CD14-positive monocyte (primary cell): ENCODE results near the gene ADAMTS9. TPM values are rescaled to one million over a fixed set of nuclear protein-coding genes. Genes with fewer than 3 reads are reported as not detected.

Experiments used
- DNase-seq, 3 donors: peaks; one replicate each; pipeline ENCODE4 v3.0.0-alpha.2; 2011 to 2022
- H2AFZ ChIP-seq: 2 replicates; pipeline ENCODE4 v1.6.0; 2012; ENCODE audit warnings: mild to moderate bottlenecking, low read depth, low read length, inconsistent platforms; ENCODE audit not compliant: insufficient read depth, poor library complexity, severe bottlenecking
- H3K27ac ChIP-seq, 2 donors: 1 replicate in 1 of 2; 2 replicates in 1 of 2; pipeline ENCODE4 v1.5.1; 2012 to 2013; ENCODE audit warnings: low read length in 2 of 2, control low read depth in 1 of 2, inconsistent platforms in 1 of 2, low read depth in 1 of 2, mild to moderate bottlenecking in 1 of 2
- H3K27me3 ChIP-seq, 2 donors: one replicate each; pipeline versions ENCODE4 v1.6.0 to v1.6.1; 2011 to 2013; ENCODE audit warnings: low read length in 2 of 2; ENCODE audit not compliant: control insufficient read depth in 2 of 2, insufficient read depth in 2 of 2
- H3K36me3 ChIP-seq, 2 donors: replicated peaks in 1 of 2; 1 replicate in 1 of 2; 2 replicates in 1 of 2; pipeline versions ENCODE4 v1.5.1 to v1.6.1; 2012 to 2013; ENCODE audit warnings: low read length in 2 of 2, control low read depth in 1 of 2, inconsistent platforms in 1 of 2, mild to moderate bottlenecking in 1 of 2; ENCODE audit not compliant: insufficient read depth in 2 of 2, control insufficient read depth in 1 of 2
- H3K4me1 ChIP-seq, 2 donors: 1 replicate in 1 of 2; 2 replicates in 1 of 2; pipeline versions ENCODE4 v1.5.1 to v1.6.1; 2012 to 2013; ENCODE audit warnings: low read length in 2 of 2, control low read depth in 1 of 2, inconsistent platforms in 1 of 2, mild to moderate bottlenecking in 1 of 2, moderate library complexity in 1 of 2; ENCODE audit not compliant: insufficient read depth in 2 of 2, control insufficient read depth in 1 of 2
- H3K4me2 ChIP-seq: replicated peaks from 2 replicates; pipeline ENCODE3; 2012; ENCODE audit warnings: low read length, moderate library complexity, mild to moderate bottlenecking; ENCODE audit not compliant: poor library complexity, severe bottlenecking; ENCODE audit errors: extremely low read depth
- H3K4me3 ChIP-seq, 3 experiments: fragments of 200-600 bp in 1 of 3; sonication (generic) in 1 of 3; replicated peaks in 1 of 3; 1 replicate in 2 of 3; 2 replicates in 1 of 3; pipeline ENCODE4 v1.5.1; 2011 to 2013; ENCODE audit warnings: low read length in 3 of 3, mild to moderate bottlenecking in 3 of 3, control low read depth in 2 of 3, low read depth in 2 of 3, inconsistent platforms in 1 of 3, moderate library complexity in 1 of 3
- H3K79me2 ChIP-seq: 2 replicates; pipeline ENCODE4 v1.6.0; 2012; ENCODE audit warnings: mild to moderate bottlenecking, control low read depth, inconsistent platforms, low read length, moderate library complexity; ENCODE audit not compliant: insufficient read depth
- H3K9ac ChIP-seq: 2 replicates; pipeline ENCODE4 v1.6.0; 2017; ENCODE audit warnings: low read length, mild to moderate bottlenecking; ENCODE audit not compliant: insufficient read depth, poor library complexity, severe bottlenecking
- H3K9me3 ChIP-seq, 2 donors: replicated peaks in 1 of 2; 1 replicate in 1 of 2; 2 replicates in 1 of 2; pipeline versions ENCODE4 v1.5.1 to v1.6.1; 2012 to 2013; ENCODE audit warnings: low read length in 2 of 2, control low read depth in 1 of 2; ENCODE audit not compliant: control insufficient read depth in 1 of 2, insufficient read depth in 1 of 2
- H4K20me1 ChIP-seq: 2 replicates; pipeline ENCODE4 v1.6.0; 2012; ENCODE audit warnings: mild to moderate bottlenecking, low read length, control low read depth, moderate library complexity; ENCODE audit not compliant: insufficient read depth
- H3K27ac Mint-ChIP-seq, 7 donors: one replicate each; pipeline ENCODE4 v1.8.0; 2020; ENCODE audit warnings: mild to moderate bottlenecking in 7 of 7, mixed read lengths in 7 of 7, moderate library complexity in 6 of 7, inconsistent platforms in 2 of 7
- H3K27me3 Mint-ChIP-seq, 3 donors: one replicate each; pipeline ENCODE4 v1.8.0; 2021 to 2022; ENCODE audit warnings: low read depth in 3 of 3, mild to moderate bottlenecking in 3 of 3, mixed read lengths in 3 of 3, moderate library complexity in 3 of 3, inconsistent platforms in 1 of 3
- H3K36me3 Mint-ChIP-seq, 2 donors: one replicate each; pipeline ENCODE4 v1.8.0; 2020; ENCODE audit warnings: mixed read lengths in 2 of 2, inconsistent platforms in 1 of 2, mild to moderate bottlenecking in 1 of 2
- H3K4me1 Mint-ChIP-seq: one replicate; pipeline ENCODE4 v1.8.0; 2020; ENCODE audit warnings: mild to moderate bottlenecking, mixed read lengths
- H3K4me3 Mint-ChIP-seq, 2 donors: one replicate each; pipeline ENCODE4 v1.8.0; 2020; ENCODE audit warnings: mild to moderate bottlenecking in 2 of 2, mixed read lengths in 2 of 2, moderate library complexity in 1 of 2
- H3K9me3 Mint-ChIP-seq, 7 donors: one replicate each; pipeline ENCODE4 v1.8.0; 2020 to 2022; ENCODE audit warnings: mixed read lengths in 7 of 7, mild to moderate bottlenecking in 6 of 7, moderate library complexity in 6 of 7, inconsistent platforms in 2 of 7
- CTCF ChIP-seq: fragments of 200-600 bp; IDR thresholded peaks from one replicate; pipeline ENCODE4 v1.8.0; 2022; ENCODE audit warnings: antibody characterized with exemption, mild to moderate bottlenecking
- WGBS: methylation state at CpG from one replicate; pipeline ENCODE4 v1.1.5; 2013; ENCODE audit warnings: missing lambda C conversion rate; ENCODE audit not compliant: insufficient coverage; 5-methylcytosine and 5-hydroxymethylcytosine counted together
- intact Hi-C, 2 donors: fragments of 100-400 bp; cut with micrococcal nuclease; formaldehyde crosslinking; loops; one replicate each; pipeline versions ENCODE4 v1.15.0 to v1.15.1; 2023
- polyA plus RNA-seq, 3 donors: library from polyadenylated mRNA; depleted of rRNA in 1 of 3; unstranded in 2 of 3; stranded (reverse) in 1 of 3; fragments of 300-500 nt in 2 of 3; fragments of >200 nt in 1 of 3; fragmentation: Illumina TruSeq in 2 of 3; gene quantifications; 1 replicate in 2 of 3; 2 replicates in 1 of 3; pipeline ENCODE4 v1.2.3, GENCODE V29; 2012 to 2021

ADAMTS9 gene
- polyA plus RNA-seq, 3 donors = not detected

DNA sequence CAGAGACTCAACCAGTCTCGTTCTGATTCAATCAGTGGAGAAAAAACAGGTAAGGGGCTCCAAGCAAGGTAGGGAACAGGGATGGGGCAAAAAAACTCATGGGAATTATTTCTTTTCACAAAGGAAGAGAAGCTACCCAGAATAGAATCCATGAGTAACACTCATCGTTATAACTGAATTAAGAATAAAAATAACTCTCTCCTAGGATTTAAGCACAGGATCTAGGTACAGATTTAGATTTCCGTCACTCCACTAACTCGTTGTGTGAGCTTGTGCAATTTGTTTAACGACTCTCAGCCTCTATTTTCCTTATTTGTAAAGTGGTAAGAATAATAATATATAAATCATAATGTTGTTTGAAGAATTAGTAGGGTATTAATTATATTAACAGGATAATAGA, 68.6 kb downstream of the ADAMTS9 start:
- H3K4me1 Mint-ChIP-seq = no peaks in the 10 kb centered on the region
- intact Hi-C loops = no loop called here
- WGBS = no CpG with 5 or more reads among the region's 5 CpGs

GRCh38 chr3:64617610-64618009, 70.2 kb downstream of the ADAMTS9 start:
- no peak overlapping the region for H3K4me3 Mint-ChIP-seq
- H3K27ac Mint-ChIP-seq = no peak overlapping the region
- no peaks in the 10 kb centered on the region for H4K20me1 ChIP-seq
- DNase-seq = no peak
- WGBS = no CpG with 5 or more reads among the region's 2 CpGs
- H3K4me1 Mint-ChIP-seq = no peaks in the 10 kb centered on the region
- H3K27ac ChIP-seq = no peak overlapping the region
- H3K4me3 ChIP-seq = no peak overlapping the region
- no peaks in the 10 kb centered on the region for H3K27me3 ChIP-seq
- intact Hi-C loops = no loop called here
- no peak for TF ChIP-seq CTCF
- H3K36me3 Mint-ChIP-seq = no peaks in the 10 kb centered on the region
- no peak overlapping the region for H3K9ac ChIP-seq
- no peaks in the 10 kb centered on the region for H3K27me3 Mint-ChIP-seq
- no peak overlapping the region for H2AFZ ChIP-seq
- H3K9me3 ChIP-seq = peaks cover 13 to 17% of the 10 kb centered on the region in 2 donors
- peaks cover 0 to 13% (median 2%) of the 10 kb centered on the region in 7 donors for H3K9me3 Mint-ChIP-seq
- no peaks in the 10 kb centered on the region for H3K79me2 ChIP-seq
- no peaks in the 10 kb centered on the region for H3K4me1 ChIP-seq
- no peak overlapping the region for H3K4me2 ChIP-seq
- H3K36me3 ChIP-seq = no peaks in the 10 kb centered on the region

More for the DNA sequence above, 68.6 kb downstream of the ADAMTS9 start:
- Histone ChIP-seq H2AFZ (no peak overlapping the region), H3K9ac (no peak overlapping the region), H4K20me1 (no peaks in the 10 kb centered on the region), H3K27me3 (no peaks in the 10 kb centered on the region), H3K4me2 (no peak overlapping the region), H3K9me3 (peaks cover 8 to 20% of the 10 kb centered on the region in 2 donors), H3K4me3 (no peak overlapping the region), H3K36me3 (no peaks in the 10 kb centered on the region), H3K79me2 (no peaks in the 10 kb centered on the region), H3K4me1 (no peaks in the 10 kb centered on the region), H3K27ac (no peak overlapping the region)
- DNase-seq = no peak
- Mint-ChIP-seq H3K27ac (no peak overlapping the region), H3K27me3 (no peaks in the 10 kb centered on the region), H3K36me3 (no peaks in the 10 kb centered on the region), H3K9me3 (peaks cover 0 to 16% (median 2%) of the 10 kb centered on the region in 7 donors), H3K4me3 (no peak overlapping the region)
- TF ChIP-seq CTCF = no peak
